HEK293 (cell line): ENCODE data around the gene SSR1.

Experiments
- CTCF ChIP-seq: fragments of 450-650 bp; formaldehyde crosslinking; IDR thresholded peaks from 2 replicates; pipeline ENCODE4 v1.5.1; 2016; ENCODE audit warnings: missing biosample characterization, missing genetic modification characterization
- REST ChIP-seq: fragments of 450-650 bp; formaldehyde crosslinking; IDR thresholded peaks from 2 replicates; pipeline ENCODE4 v1.5.1; 2016; ENCODE audit warnings: missing biosample characterization, missing genetic modification characterization
- ZBTB7A ChIP-seq: fragments of 450-650 bp; formaldehyde crosslinking; IDR thresholded peaks from 2 replicates; pipeline ENCODE4 v1.5.1; 2016; ENCODE audit warnings: low read depth, missing biosample characterization, missing genetic modification characterization
- ZNF10 ChIP-seq: fragments of 450-650 bp; formaldehyde crosslinking; IDR thresholded peaks from 2 replicates; pipeline ENCODE4 v1.5.1; 2017; ENCODE audit warnings: missing biosample characterization, missing genetic modification characterization
- ZNF184 ChIP-seq: fragments of 450-650 bp; IDR thresholded peaks from 2 replicates; pipeline ENCODE4 v1.5.1; 2018; ENCODE audit warnings: missing biosample characterization, mild to moderate bottlenecking, missing genetic modification characterization
- ZNF23 ChIP-seq: fragments of 450-650 bp; formaldehyde crosslinking; IDR thresholded peaks from 2 replicates; pipeline ENCODE4 v1.5.1; 2016; ENCODE audit warnings: missing biosample characterization, missing genetic modification characterization, borderline replicate concordance
- ZNF366 ChIP-seq: fragments of 450-650 bp; formaldehyde crosslinking; conservative IDR thresholded peaks from 2 replicates; pipeline ENCODE4 v1.5.1; 2016; ENCODE audit warnings: missing biosample characterization, missing genetic modification characterization
- ZNF548 ChIP-seq: fragments of 450-650 bp; formaldehyde crosslinking; IDR thresholded peaks from 2 replicates; pipeline ENCODE4 v1.5.1; 2016; ENCODE audit warnings: missing biosample characterization, missing genetic modification characterization
- ZNF768 ChIP-seq: fragments of 450-650 bp; formaldehyde crosslinking; IDR thresholded peaks from 2 replicates; pipeline ENCODE4 v1.5.1; 2018; ENCODE audit warnings: missing biosample characterization, mild to moderate bottlenecking, missing genetic modification characterization
- ZSCAN30 ChIP-seq: fragments of 450-650 bp; IDR thresholded peaks from 2 replicates; pipeline ENCODE4 v1.5.1; 2018; ENCODE audit warnings: missing biosample characterization, mild to moderate bottlenecking, missing genetic modification characterization, moderate library complexity
- TF ChIP-seq, protein P1 (sequence below): fragments of 450-650 bp; IDR thresholded peaks from 2 replicates; pipeline ENCODE4 v1.5.1; 2018; ENCODE audit warnings: missing biosample characterization, mild to moderate bottlenecking, missing genetic modification characterization
- TF ChIP-seq, protein P2 (sequence below): fragments of 450-650 bp; formaldehyde crosslinking; IDR thresholded peaks from 2 replicates; pipeline ENCODE4 v1.5.1; 2016; ENCODE audit warnings: missing biosample characterization, missing genetic modification characterization
- TF ChIP-seq, protein P3 (sequence below): fragments of 450-650 bp; formaldehyde crosslinking; IDR thresholded peaks from 2 replicates; pipeline ENCODE4 v1.5.1; 2016; ENCODE audit warnings: missing biosample characterization, missing genetic modification characterization, low read depth

- TF ChIP-seq ZNF10 (tag by site-specific recombination): no peak
- no peak for TF ChIP-seq ZNF768 (tag by site-specific recombination)
- no peak for TF ChIP-seq ZNF184 (tag by site-specific recombination)
- TF ChIP-seq, protein P1, sequence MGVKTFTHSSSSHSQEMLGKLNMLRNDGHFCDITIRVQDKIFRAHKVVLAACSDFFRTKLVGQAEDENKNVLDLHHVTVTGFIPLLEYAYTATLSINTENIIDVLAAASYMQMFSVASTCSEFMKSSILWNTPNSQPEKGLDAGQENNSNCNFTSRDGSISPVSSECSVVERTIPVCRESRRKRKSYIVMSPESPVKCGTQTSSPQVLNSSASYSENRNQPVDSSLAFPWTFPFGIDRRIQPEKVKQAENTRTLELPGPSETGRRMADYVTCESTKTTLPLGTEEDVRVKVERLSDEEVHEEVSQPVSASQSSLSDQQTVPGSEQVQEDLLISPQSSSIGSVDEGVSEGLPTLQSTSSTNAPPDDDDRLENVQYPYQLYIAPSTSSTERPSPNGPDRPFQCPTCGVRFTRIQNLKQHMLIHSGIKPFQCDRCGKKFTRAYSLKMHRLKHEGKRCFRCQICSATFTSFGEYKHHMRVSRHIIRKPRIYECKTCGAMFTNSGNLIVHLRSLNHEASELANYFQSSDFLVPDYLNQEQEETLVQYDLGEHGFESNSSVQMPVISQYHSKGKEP (tag by site-specific recombination): no peak
- no peak for TF ChIP-seq CTCF (tag by site-specific recombination)
- no peak for TF ChIP-seq ZNF366 (tag by site-specific recombination)
- no peak for TF ChIP-seq ZSCAN30 (tag by site-specific recombination)
- no peak for TF ChIP-seq ZBTB7A (tag by site-specific recombination)
- TF ChIP-seq ZNF548 (tag by site-specific recombination): no peak
- no peak for TF ChIP-seq ZNF23 (tag by site-specific recombination)
- TF ChIP-seq, protein P2, sequence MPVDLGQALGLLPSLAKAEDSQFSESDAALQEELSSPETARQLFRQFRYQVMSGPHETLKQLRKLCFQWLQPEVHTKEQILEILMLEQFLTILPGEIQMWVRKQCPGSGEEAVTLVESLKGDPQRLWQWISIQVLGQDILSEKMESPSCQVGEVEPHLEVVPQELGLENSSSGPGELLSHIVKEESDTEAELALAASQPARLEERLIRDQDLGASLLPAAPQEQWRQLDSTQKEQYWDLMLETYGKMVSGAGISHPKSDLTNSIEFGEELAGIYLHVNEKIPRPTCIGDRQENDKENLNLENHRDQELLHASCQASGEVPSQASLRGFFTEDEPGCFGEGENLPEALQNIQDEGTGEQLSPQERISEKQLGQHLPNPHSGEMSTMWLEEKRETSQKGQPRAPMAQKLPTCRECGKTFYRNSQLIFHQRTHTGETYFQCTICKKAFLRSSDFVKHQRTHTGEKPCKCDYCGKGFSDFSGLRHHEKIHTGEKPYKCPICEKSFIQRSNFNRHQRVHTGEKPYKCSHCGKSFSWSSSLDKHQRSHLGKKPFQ (tag by site-specific recombination): no peak
- TF ChIP-seq, protein P3, sequence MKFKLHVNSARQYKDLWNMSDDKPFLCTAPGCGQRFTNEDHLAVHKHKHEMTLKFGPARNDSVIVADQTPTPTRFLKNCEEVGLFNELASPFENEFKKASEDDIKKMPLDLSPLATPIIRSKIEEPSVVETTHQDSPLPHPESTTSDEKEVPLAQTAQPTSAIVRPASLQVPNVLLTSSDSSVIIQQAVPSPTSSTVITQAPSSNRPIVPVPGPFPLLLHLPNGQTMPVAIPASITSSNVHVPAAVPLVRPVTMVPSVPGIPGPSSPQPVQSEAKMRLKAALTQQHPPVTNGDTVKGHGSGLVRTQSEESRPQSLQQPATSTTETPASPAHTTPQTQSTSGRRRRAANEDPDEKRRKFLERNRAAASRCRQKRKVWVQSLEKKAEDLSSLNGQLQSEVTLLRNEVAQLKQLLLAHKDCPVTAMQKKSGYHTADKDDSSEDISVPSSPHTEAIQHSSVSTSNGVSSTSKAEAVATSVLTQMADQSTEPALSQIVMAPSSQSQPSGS: no peak
- no peak for TF ChIP-seq REST (tag by site-specific recombination)
These were observed 28.3 kb upstream of the SSR1 start for GRCh38 chr6:7341271-7341670.
